DND-41 (cell line): ENCODE data around the gene PISD.

Experiments
- ATAC-seq: fragments of 200-7000 bp; cut with Tn5 transposase; 3 replicates; pipeline ENCODE4 v1.9.1; 2021; ENCODE audit warnings: low read depth; ENCODE audit not compliant: insufficient read depth
- DNase-seq: peaks from one replicate; pipeline ENCODE4 v3.0.0-alpha.2; 2020
- H2AFZ ChIP-seq: 2 replicates; pipeline ENCODE4 v1.6.0; 2012; ENCODE audit warnings: low read depth, low read length
- H3K27ac ChIP-seq: 2 replicates; pipeline ENCODE4 v1.5.1; 2012; ENCODE audit warnings: low read length, inconsistent platforms
- H3K27me3 ChIP-seq: fragments of 200-600 bp; sonication (generic); 2 replicates; pipeline ENCODE4 v1.6.0; 2012; ENCODE audit warnings: low read length, mild to moderate bottlenecking, inconsistent platforms; ENCODE audit not compliant: insufficient read depth, poor library complexity
- H3K36me3 ChIP-seq: 2 replicates; pipeline ENCODE4 v1.5.1; 2012; ENCODE audit warnings: low read length, inconsistent platforms; ENCODE audit not compliant: insufficient read depth
- H3K4me1 ChIP-seq: 2 replicates; pipeline ENCODE4 v1.5.1; 2012; ENCODE audit warnings: mild to moderate bottlenecking, low read length; ENCODE audit not compliant: insufficient read depth
- H3K4me2 ChIP-seq: 2 replicates; pipeline ENCODE4 v1.6.0; 2012; ENCODE audit warnings: mild to moderate bottlenecking, moderate library complexity, low read length, inconsistent platforms; ENCODE audit not compliant: insufficient read depth
- H3K4me3 ChIP-seq, 2 experiments: fragments of 200-600 bp in 1 of 2; shearing (Covaris generic) in 1 of 2; 2 replicates each; pipeline ENCODE4 v1.5.1; 2012 to 2016; ENCODE audit warnings: inconsistent platforms in 2 of 2, low read length in 2 of 2, mild to moderate bottlenecking in 2 of 2, low read depth in 1 of 2, moderate library complexity in 1 of 2
- H3K79me2 ChIP-seq: 2 replicates; pipeline ENCODE4 v1.6.0; 2012; ENCODE audit warnings: low read length, inconsistent platforms; ENCODE audit not compliant: insufficient read depth
- H3K9ac ChIP-seq: 2 replicates; pipeline ENCODE4 v1.6.0; 2012; ENCODE audit warnings: low read depth, mild to moderate bottlenecking, inconsistent platforms, low read length, moderate library complexity
- H3K9me3 ChIP-seq: 2 replicates; pipeline ENCODE4 v1.5.1; 2012; ENCODE audit warnings: low read length, moderate library complexity, mild to moderate bottlenecking, inconsistent platforms; ENCODE audit not compliant: insufficient read depth, severe bottlenecking
- H4K20me1 ChIP-seq: 2 replicates; pipeline ENCODE4 v1.6.0; 2012; ENCODE audit warnings: low read length; ENCODE audit not compliant: insufficient read depth
- CTCF ChIP-seq: IDR thresholded peaks from 2 replicates; pipeline ENCODE4 v1.5.1; 2012; ENCODE audit warnings: borderline replicate concordance, low read length, moderate library complexity, mild to moderate bottlenecking; ENCODE audit not compliant: poor library complexity, severe bottlenecking; ENCODE audit errors: extremely low read depth
- EZH2 ChIP-seq: IDR thresholded peaks from 3 replicates; pipeline ENCODE4 v1.6.1; 2012; ENCODE audit warnings: borderline replicate concordance, low read depth, mild to moderate bottlenecking, moderate library complexity, low read length, inconsistent platforms; ENCODE audit not compliant: severe bottlenecking

PISD gene

GRCh38 chr22:31637891-31638618 is 24.0 kb downstream of the PISD start:
- H3K9ac ChIP-seq = no peak overlapping the region
- no peak for TF ChIP-seq CTCF
- no peak for TF ChIP-seq EZH2
- H4K20me1 ChIP-seq = peaks cover 16% of the 10 kb centered on the region; the same call in 1 of the 2 replicates
- no peak for DNase-seq
- ATAC-seq = no peak
- peaks cover 9% of the 10 kb centered on the region; the same call in 1 of the 2 replicates for H3K36me3 ChIP-seq
- H3K27ac ChIP-seq = no peak overlapping the region
- no peak overlapping the region for H3K4me3 ChIP-seq
- H3K79me2 ChIP-seq = peaks cover 17% of the 10 kb centered on the region
- no peak overlapping the region for H2AFZ ChIP-seq
- H3K27me3 ChIP-seq = no peaks in the 10 kb centered on the region
- H3K4me1 ChIP-seq = no peaks in the 10 kb centered on the region
- no peak overlapping the region for H3K4me2 ChIP-seq
- H3K9me3 ChIP-seq = no peaks in the 10 kb centered on the region

- Histone ChIP-seq H3K27me3 (no peaks in the 10 kb centered on the region), H2AFZ (no peak overlapping the region), H3K36me3 (peaks cover 9% of the 10 kb centered on the region; the same call in 1 of the 2 replicates), H3K27ac (no peak overlapping the region), H3K4me3 (no peak overlapping the region), H3K9ac (no peak overlapping the region), H3K4me2 (no peak overlapping the region), H3K79me2 (peaks cover 20% of the 10 kb centered on the region), H4K20me1 (peaks cover 18% of the 10 kb centered on the region; the same call in 1 of the 2 replicates), H3K9me3 (no peaks in the 10 kb centered on the region), H3K4me1 (no peaks in the 10 kb centered on the region)
- no peak for ATAC-seq
- no peak for DNase-seq
- TF ChIP-seq EZH2 = no peak
These were observed 24.5 kb downstream of the PISD start for GRCh38 chr22:31637447-31637890.

GRCh38 chr22:31635638-31636306 is 26.2 kb downstream of the PISD start:
- Histone ChIP-seq H3K4me2 (no peak overlapping the region), H4K20me1 (peaks cover 18% of the 10 kb centered on the region; the same call in 1 of the 2 replicates), H3K9ac (no peak overlapping the region), H3K9me3 (no peaks in the 10 kb centered on the region), H3K27me3 (no peaks in the 10 kb centered on the region), H3K4me1 (peaks cover 9% of the 10 kb centered on the region), H2AFZ (no peak overlapping the region), H3K27ac (no peak overlapping the region), H3K4me3 (no peak overlapping the region), H3K79me2 (peaks cover 25% of the 10 kb centered on the region), H3K36me3 (no peaks in the 10 kb centered on the region)
- ATAC-seq (no peak), DNase-seq (no peak)
- TF ChIP-seq CTCF (no peak), EZH2 (no peak)

GRCh38 chr22:31631436-31631835 is 30.6 kb downstream of the PISD start:
- Histone ChIP-seq H3K4me1 (peaks cover 41% of the 10 kb centered on the region), H3K27me3 (no peaks in the 10 kb centered on the region), H3K79me2 (peaks cover 58% of the 10 kb centered on the region), H3K4me2 (peak overlapping the region; percentile 81), H3K9me3 (no peaks in the 10 kb centered on the region), H3K36me3 (peaks cover 29% of the 10 kb centered on the region), H4K20me1 (peaks cover 50% of the 10 kb centered on the region), H3K4me3 (peak overlapping the region; percentile 49 to 70; a peak in 3 of 4 replicates), H3K9ac (peak overlapping the region; percentile 73; the same call in 1 of the 2 replicates), H3K27ac (peak overlapping the region; percentile 74), H2AFZ (peak overlapping the region; percentile 65)
- DNase-seq (no peak), ATAC-seq (no peak)
- TF ChIP-seq EZH2 (no peak), CTCF (no peak)
